GM23338 (cell line): ENCODE measurements around the gene PHLDA3. TPM values are rescaled to one million over a fixed set of nuclear protein-coding genes. Genes with fewer than 3 reads are reported as not detected.

Experiments used
- ATAC-seq: fragments of 200-7000 bp; cut with Tn5 transposase; 3 replicates; pipeline ENCODE4 v1.9.1; 2020
- DNase-seq: peaks from one replicate; pipeline ENCODE4 v3.0.0-alpha.2; 2015; ENCODE audit warnings: low spot score
- H2AFZ ChIP-seq: fragments of 200-600 bp; sonication (generic); 2 replicates; pipeline ENCODE4 v1.8.0; 2016; ENCODE audit warnings: antibody characterized with exemption, mild to moderate bottlenecking, moderate library complexity
- H3F3A ChIP-seq: fragments of 200-600 bp; sonication (generic); replicated peaks from 2 replicates; pipeline ENCODE4 v1.8.0; 2017; ENCODE audit warnings: antibody characterized with exemption, mixed run types, low read depth
- H3K27ac ChIP-seq: fragments of 200-600 bp; sonication (generic); 2 replicates; pipeline ENCODE4 v1.6.1; 2016; ENCODE audit warnings: low read depth
- H3K27me3 ChIP-seq: fragments of 200-600 bp; sonication (generic); 2 replicates; pipeline ENCODE4 v1.8.0; 2016; ENCODE audit warnings: mild to moderate bottlenecking, mixed run types, moderate library complexity; ENCODE audit not compliant: insufficient read depth
- H3K36me3 ChIP-seq: fragments of 200-600 bp; sonication (generic); 2 replicates; pipeline ENCODE4 v1.8.0; 2016; ENCODE audit warnings: mild to moderate bottlenecking; ENCODE audit not compliant: insufficient read depth
- H3K4me1 ChIP-seq: fragments of 200-600 bp; sonication (generic); 2 replicates; pipeline ENCODE4 v1.8.0; 2016; ENCODE audit warnings: mild to moderate bottlenecking, moderate library complexity; ENCODE audit not compliant: insufficient read depth
- H3K4me2 ChIP-seq: fragments of 200-600 bp; sonication (generic); 2 replicates; pipeline ENCODE4 v1.7.1; 2017; ENCODE audit warnings: mixed run types
- H3K4me3 ChIP-seq: fragments of 200-600 bp; sonication (generic); 2 replicates; pipeline ENCODE4 v1.6.1; 2016; ENCODE audit warnings: mixed run types
- H3K79me2 ChIP-seq: fragments of 200-600 bp; sonication (generic); replicated peaks from 2 replicates; pipeline ENCODE4 v1.8.0; 2017; ENCODE audit warnings: mild to moderate bottlenecking; ENCODE audit not compliant: insufficient read depth
- H3K9me2 ChIP-seq: fragments of 200-600 bp; sonication (generic); 2 replicates; pipeline ENCODE4 v1.8.0; 2017; ENCODE audit not compliant: insufficient read depth
- H4K20me1 ChIP-seq: fragments of 200-600 bp; sonication (generic); replicated peaks from 2 replicates; pipeline ENCODE4 v1.8.0; 2017; ENCODE audit warnings: mild to moderate bottlenecking; ENCODE audit not compliant: insufficient read depth
- H3K27ac Mint-ChIP-seq: 2 replicates; pipeline ENCODE4 v1.8.0; 2020; ENCODE audit warnings: inconsistent platforms, mild to moderate bottlenecking, moderate library complexity, mixed read lengths
- H3K27me3 Mint-ChIP-seq: 3 replicates; pipeline ENCODE4 v1.8.0; 2022; ENCODE audit warnings: low read depth, mild to moderate bottlenecking, moderate library complexity, mixed read lengths, inconsistent platforms; ENCODE audit not compliant: insufficient read depth, poor library complexity
- H3K36me3 Mint-ChIP-seq: 3 replicates; pipeline ENCODE4 v1.8.0; 2021; ENCODE audit warnings: low read depth, mild to moderate bottlenecking, inconsistent platforms, moderate library complexity, mixed read lengths
- H3K4me1 Mint-ChIP-seq: 3 replicates; pipeline ENCODE4 v1.8.0; 2020; ENCODE audit warnings: mild to moderate bottlenecking, inconsistent platforms, mixed read lengths
- H3K4me3 Mint-ChIP-seq: 3 replicates; pipeline ENCODE4 v1.8.0; 2021; ENCODE audit warnings: moderate library complexity, mild to moderate bottlenecking, inconsistent platforms, mixed read lengths
- H3K9me3 Mint-ChIP-seq: 3 replicates; pipeline ENCODE4 v1.8.0; 2020; ENCODE audit warnings: moderate library complexity, mild to moderate bottlenecking, inconsistent platforms, mixed read lengths
- CREB1 ChIP-seq: fragments of 250-450 bp; sonication (Bioruptor Pico); IDR thresholded peaks from 2 replicates; pipeline ENCODE4 v1.5.0; 2020; ENCODE audit warnings: low read depth, mild to moderate bottlenecking, moderate library complexity
- ETS1 ChIP-seq: IDR thresholded peaks from 2 replicates; pipeline ENCODE4 v1.6.1; 2016; ENCODE audit warnings: antibody characterized with exemption
- EZH2 ChIP-seq: fragments of 200-600 bp; sonication (generic); IDR thresholded peaks from one replicate; pipeline ENCODE4 v1.8.0; 2017; ENCODE audit warnings: antibody characterized with exemption, mild to moderate bottlenecking, low read depth; ENCODE audit not compliant: unreplicated experiment
- EZH2phosphoT487 ChIP-seq: fragments of 200-600 bp; sonication (generic); IDR thresholded peaks from one replicate; pipeline ENCODE4 v1.8.1; 2018; ENCODE audit warnings: antibody characterized with exemption; ENCODE audit not compliant: unreplicated experiment
- JUNB ChIP-seq: IDR thresholded peaks from one replicate; pipeline ENCODE4 v1.6.1; 2016; ENCODE audit warnings: antibody characterized with exemption; ENCODE audit not compliant: unreplicated experiment
- NANOG ChIP-seq: IDR thresholded peaks from 2 replicates; pipeline ENCODE4 v1.6.1; 2016; ENCODE audit warnings: antibody characterized with exemption, borderline replicate concordance
- POLR2AphosphoS5 ChIP-seq: IDR thresholded peaks from 2 replicates; pipeline ENCODE4 v1.6.1; 2016; ENCODE audit warnings: antibody characterized with exemption, low read depth
- STAT1 ChIP-seq: IDR thresholded peaks from one replicate; pipeline ENCODE4 v1.6.1; 2016; ENCODE audit warnings: antibody characterized with exemption; ENCODE audit not compliant: unreplicated experiment
- ZNF114 ChIP-seq: fragments of 250-450 bp; sonication (Bioruptor Pico); IDR thresholded peaks from 2 replicates; pipeline ENCODE4 v1.5.0; 2020; ENCODE audit warnings: mild to moderate bottlenecking, moderate library complexity
- ZNF331 ChIP-seq: fragments of 250-450 bp; sonication (Bioruptor Pico); IDR thresholded peaks from 2 replicates; pipeline ENCODE4 v1.5.0; 2020; ENCODE audit warnings: low read depth, mild to moderate bottlenecking, moderate library complexity
- polyA plus RNA-seq: library from polyadenylated mRNA; unstranded; fragments of >200 nt; fragmentation: Nextera tagmentation; extraction: Ambion mirVana; gene quantifications from 2 replicates; pipeline ENCODE4 v1.2.1, GENCODE V29; 2016
- total RNA-seq: library from RNA; depleted of rRNA; stranded (reverse); fragments of >200 nt; shearing (Covaris generic); gene quantifications from 2 replicates; pipeline ENCODE4 v1.2.3, GENCODE V29; 2014
- TF ChIP-seq, protein P1 (sequence below), 2 experiments: fragments of 200-600 bp in 1 of 2; sonication (generic) in 1 of 2; conservative IDR thresholded peaks; 2 replicates each; pipeline versions ENCODE4 v1.5.1 to v1.6.1; 2016 to 2017; ENCODE audit warnings: antibody characterized with exemption in 2 of 2, low read depth in 2 of 2, mild to moderate bottlenecking in 2 of 2, moderate library complexity in 1 of 2
- TF ChIP-seq, protein P2 (sequence below): fragments of 250-450 bp; sonication (Bioruptor Pico); IDR thresholded peaks from 2 replicates; pipeline ENCODE4 v1.5.0; 2020; ENCODE audit warnings: mild to moderate bottlenecking, moderate library complexity
- TF ChIP-seq, protein P3 (sequence below): IDR thresholded peaks from one replicate; pipeline ENCODE4 v1.6.1; 2018; ENCODE audit warnings: antibody characterized with exemption; ENCODE audit not compliant: unreplicated experiment

PHLDA3 gene
- total and polyA plus RNA-seq, 2 experiments from 2014 or later = 37.5 to 87.4 TPM

DNA sequence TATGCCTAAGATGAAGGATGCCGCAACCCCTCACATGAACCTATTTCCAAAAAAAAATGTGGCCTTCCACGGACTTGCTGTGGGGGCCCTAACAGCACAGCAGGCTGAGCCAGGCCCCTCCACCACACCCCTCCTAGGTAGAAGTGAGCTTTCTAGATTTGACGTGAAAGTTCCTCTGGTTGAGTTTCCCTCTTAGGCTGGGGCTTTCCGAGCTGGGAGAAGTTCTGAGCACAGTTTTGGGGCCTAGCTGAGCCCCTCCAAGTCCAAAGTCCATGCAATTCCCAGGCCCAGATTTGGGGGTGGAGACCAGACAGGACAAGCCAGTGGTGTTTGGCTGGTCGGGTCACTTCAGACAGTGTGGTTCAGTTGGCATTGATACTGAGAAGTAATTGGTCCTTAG is 13.8 kb upstream of the PHLDA3 start:
- TF ChIP-seq NANOG (no peak), STAT1 (no peak), CREB1 (no peak), EZH2 (no peak), POLR2AphosphoS5 (no peak), ZNF331 (CRISPR knock-in tag) (no peak), EZH2phosphoT487 (no peak), ETS1 (no peak), ZNF114 (CRISPR knock-in tag) (no peak), JUNB (no peak)
- TF ChIP-seq, protein P1, sequence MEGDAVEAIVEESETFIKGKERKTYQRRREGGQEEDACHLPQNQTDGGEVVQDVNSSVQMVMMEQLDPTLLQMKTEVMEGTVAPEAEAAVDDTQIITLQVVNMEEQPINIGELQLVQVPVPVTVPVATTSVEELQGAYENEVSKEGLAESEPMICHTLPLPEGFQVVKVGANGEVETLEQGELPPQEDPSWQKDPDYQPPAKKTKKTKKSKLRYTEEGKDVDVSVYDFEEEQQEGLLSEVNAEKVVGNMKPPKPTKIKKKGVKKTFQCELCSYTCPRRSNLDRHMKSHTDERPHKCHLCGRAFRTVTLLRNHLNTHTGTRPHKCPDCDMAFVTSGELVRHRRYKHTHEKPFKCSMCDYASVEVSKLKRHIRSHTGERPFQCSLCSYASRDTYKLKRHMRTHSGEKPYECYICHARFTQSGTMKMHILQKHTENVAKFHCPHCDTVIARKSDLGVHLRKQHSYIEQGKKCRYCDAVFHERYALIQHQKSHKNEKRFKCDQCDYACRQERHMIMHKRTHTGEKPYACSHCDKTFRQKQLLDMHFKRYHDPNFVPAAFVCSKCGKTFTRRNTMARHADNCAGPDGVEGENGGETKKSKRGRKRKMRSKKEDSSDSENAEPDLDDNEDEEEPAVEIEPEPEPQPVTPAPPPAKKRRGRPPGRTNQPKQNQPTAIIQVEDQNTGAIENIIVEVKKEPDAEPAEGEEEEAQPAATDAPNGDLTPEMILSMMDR (conservative IDR thresholded peaks at IDR 0.05; ENCODE audit: low read depth in 2 of 2) = no peak
- TF ChIP-seq, protein P2, sequence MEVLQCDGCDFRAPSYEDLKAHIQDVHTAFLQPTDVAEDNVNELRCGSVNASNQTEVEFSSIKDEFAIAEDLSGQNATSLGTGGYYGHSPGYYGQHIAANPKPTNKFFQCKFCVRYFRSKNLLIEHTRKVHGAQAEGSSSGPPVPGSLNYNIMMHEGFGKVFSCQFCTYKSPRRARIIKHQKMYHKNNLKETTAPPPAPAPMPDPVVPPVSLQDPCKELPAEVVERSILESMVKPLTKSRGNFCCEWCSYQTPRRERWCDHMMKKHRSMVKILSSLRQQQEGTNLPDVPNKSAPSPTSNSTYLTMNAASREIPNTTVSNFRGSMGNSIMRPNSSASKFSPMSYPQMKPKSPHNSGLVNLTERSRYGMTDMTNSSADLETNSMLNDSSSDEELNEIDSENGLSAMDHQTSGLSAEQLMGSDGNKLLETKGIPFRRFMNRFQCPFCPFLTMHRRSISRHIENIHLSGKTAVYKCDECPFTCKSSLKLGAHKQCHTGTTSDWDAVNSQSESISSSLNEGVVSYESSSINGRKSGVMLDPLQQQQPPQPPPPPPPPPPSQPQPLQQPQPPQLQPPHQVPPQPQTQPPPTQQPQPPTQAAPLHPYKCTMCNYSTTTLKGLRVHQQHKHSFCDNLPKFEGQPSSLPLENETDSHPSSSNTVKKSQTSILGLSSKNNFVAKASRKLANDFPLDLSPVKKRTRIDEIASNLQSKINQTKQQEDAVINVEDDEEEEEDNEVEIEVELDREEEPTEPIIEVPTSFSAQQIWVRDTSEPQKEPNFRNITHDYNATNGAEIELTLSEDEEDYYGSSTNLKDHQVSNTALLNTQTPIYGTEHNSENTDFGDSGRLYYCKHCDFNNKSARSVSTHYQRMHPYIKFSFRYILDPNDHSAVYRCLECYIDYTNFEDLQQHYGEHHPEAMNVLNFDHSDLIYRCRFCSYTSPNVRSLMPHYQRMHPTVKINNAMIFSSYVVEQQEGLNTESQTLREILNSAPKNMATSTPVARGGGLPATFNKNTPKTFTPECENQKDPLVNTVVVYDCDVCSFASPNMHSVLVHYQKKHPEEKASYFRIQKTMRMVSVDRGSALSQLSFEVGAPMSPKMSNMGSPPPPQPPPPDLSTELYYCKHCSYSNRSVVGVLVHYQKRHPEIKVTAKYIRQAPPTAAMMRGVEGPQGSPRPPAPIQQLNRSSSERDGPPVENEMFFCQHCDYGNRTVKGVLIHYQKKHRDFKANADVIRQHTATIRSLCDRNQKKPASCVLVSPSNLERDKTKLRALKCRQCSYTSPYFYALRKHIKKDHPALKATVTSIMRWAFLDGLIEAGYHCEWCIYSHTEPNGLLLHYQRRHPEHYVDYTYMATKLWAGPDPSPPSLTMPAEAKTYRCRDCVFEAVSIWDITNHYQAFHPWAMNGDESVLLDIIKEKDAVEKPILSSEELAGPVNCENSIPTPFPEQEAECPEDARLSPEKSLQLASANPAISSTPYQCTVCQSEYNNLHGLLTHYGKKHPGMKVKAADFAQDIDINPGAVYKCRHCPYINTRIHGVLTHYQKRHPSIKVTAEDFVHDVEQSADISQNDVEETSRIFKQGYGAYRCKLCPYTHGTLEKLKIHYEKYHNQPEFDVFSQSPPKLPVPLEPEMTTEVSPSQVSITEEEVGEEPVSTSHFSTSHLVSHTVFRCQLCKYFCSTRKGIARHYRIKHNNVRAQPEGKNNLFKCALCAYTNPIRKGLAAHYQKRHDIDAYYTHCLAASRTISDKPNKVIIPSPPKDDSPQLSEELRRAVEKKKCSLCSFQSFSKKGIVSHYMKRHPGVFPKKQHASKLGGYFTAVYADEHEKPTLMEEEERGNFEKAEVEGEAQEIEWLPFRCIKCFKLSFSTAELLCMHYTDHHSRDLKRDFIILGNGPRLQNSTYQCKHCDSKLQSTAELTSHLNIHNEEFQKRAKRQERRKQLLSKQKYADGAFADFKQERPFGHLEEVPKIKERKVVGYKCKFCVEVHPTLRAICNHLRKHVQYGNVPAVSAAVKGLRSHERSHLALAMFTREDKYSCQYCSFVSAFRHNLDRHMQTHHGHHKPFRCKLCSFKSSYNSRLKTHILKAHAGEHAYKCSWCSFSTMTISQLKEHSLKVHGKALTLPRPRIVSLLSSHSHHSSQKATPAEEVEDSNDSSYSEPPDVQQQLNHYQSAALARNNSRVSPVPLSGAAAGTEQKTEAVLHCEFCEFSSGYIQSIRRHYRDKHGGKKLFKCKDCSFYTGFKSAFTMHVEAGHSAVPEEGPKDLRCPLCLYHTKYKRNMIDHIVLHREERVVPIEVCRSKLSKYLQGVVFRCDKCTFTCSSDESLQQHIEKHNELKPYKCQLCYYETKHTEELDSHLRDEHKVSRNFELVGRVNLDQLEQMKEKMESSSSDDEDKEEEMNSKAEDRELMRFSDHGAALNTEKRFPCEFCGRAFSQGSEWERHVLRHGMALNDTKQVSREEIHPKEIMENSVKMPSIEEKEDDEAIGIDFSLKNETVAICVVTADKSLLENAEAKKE (CRISPR knock-in tag) = no peak
- TF ChIP-seq, protein P3, sequence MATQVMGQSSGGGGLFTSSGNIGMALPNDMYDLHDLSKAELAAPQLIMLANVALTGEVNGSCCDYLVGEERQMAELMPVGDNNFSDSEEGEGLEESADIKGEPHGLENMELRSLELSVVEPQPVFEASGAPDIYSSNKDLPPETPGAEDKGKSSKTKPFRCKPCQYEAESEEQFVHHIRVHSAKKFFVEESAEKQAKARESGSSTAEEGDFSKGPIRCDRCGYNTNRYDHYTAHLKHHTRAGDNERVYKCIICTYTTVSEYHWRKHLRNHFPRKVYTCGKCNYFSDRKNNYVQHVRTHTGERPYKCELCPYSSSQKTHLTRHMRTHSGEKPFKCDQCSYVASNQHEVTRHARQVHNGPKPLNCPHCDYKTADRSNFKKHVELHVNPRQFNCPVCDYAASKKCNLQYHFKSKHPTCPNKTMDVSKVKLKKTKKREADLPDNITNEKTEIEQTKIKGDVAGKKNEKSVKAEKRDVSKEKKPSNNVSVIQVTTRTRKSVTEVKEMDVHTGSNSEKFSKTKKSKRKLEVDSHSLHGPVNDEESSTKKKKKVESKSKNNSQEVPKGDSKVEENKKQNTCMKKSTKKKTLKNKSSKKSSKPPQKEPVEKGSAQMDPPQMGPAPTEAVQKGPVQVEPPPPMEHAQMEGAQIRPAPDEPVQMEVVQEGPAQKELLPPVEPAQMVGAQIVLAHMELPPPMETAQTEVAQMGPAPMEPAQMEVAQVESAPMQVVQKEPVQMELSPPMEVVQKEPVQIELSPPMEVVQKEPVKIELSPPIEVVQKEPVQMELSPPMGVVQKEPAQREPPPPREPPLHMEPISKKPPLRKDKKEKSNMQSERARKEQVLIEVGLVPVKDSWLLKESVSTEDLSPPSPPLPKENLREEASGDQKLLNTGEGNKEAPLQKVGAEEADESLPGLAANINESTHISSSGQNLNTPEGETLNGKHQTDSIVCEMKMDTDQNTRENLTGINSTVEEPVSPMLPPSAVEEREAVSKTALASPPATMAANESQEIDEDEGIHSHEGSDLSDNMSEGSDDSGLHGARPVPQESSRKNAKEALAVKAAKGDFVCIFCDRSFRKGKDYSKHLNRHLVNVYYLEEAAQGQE = no peak
- DNase-seq (no peak), ATAC-seq (no peak)
- Histone ChIP-seq H3K79me2 (no peaks in the 10 kb centered on the region), H3K36me3 (no peaks in the 10 kb centered on the region), H3K4me3 (no peak overlapping the region), H3K4me1 (peaks cover 27% of the 10 kb centered on the region), H3K27me3 (peaks cover 9% of the 10 kb centered on the region), H3K9me2 (no peaks in the 10 kb centered on the region), H3K27ac (no peak overlapping the region), H3F3A (no peaks in the 10 kb centered on the region; the same call in 1 of the 2 replicates), H3K4me2 (peak overlapping the region; percentile 94), H2AFZ (peak overlapping the region; percentile 96), H4K20me1 (no peaks in the 10 kb centered on the region)
- Mint-ChIP-seq H3K4me1 (peaks cover 24% of the 10 kb centered on the region), H3K27ac (no peak overlapping the region), H3K4me3 (no peak overlapping the region), H3K36me3 (no peaks in the 10 kb centered on the region), H3K9me3 (no peaks in the 10 kb centered on the region), H3K27me3 (peaks cover 14% of the 10 kb centered on the region)
